HL-60 (cell line): ENCODE measurements around the gene UCN3.

ENCODE experiments used
- DNase-seq, 2 experiments: peaks; one replicate each; pipeline ENCODE4 v3.0.0-alpha.2; 2010 to 2020; ENCODE audit warnings: low read depth in 1 of 2, low spot score in 1 of 2
- H3K27ac ChIP-seq: fragments of 250-450 bp; sonication (Bioruptor Pico); replicated peaks from 2 replicates; pipeline ENCODE4 v1.5.1; 2020; ENCODE audit warnings: mild to moderate bottlenecking, moderate library complexity
- H3K27me3 ChIP-seq: fragments of 250-450 bp; sonication (Bioruptor Pico); 2 replicates; pipeline ENCODE4 v1.5.1; 2021; ENCODE audit warnings: mild to moderate bottlenecking, moderate library complexity; ENCODE audit not compliant: insufficient read depth, poor library complexity, severe bottlenecking
- H3K4me3 ChIP-seq: replicated peaks from 2 replicates; pipeline ENCODE4 v1.5.1; 2011; ENCODE audit warnings: mild to moderate bottlenecking, control low read depth, low read length; ENCODE audit not compliant: insufficient read depth
- CTCF ChIP-seq: IDR thresholded peaks from one replicate; pipeline ENCODE4 v1.5.1; 2011; ENCODE audit warnings: low read length, control low read depth, inconsistent platforms; ENCODE audit not compliant: insufficient read depth
- GABPA ChIP-seq: IDR thresholded peaks from 2 replicates; pipeline ENCODE4 v1.6.1; 2012; ENCODE audit warnings: low read depth
- POLR2AphosphoS5 ChIP-seq: IDR thresholded peaks from 2 replicates; pipeline ENCODE4 v1.6.1; 2012; ENCODE audit warnings: low read depth
- REST ChIP-seq: IDR thresholded peaks from 2 replicates; pipeline ENCODE4 v1.6.1; 2012; ENCODE audit warnings: low read depth; ENCODE audit not compliant: insufficient replicate concordance
- SPI1 ChIP-seq: IDR thresholded peaks from 2 replicates; pipeline ENCODE4 v1.6.1; 2012; ENCODE audit warnings: low read depth, mild to moderate bottlenecking, borderline replicate concordance

The UCN3 gene

DNA sequence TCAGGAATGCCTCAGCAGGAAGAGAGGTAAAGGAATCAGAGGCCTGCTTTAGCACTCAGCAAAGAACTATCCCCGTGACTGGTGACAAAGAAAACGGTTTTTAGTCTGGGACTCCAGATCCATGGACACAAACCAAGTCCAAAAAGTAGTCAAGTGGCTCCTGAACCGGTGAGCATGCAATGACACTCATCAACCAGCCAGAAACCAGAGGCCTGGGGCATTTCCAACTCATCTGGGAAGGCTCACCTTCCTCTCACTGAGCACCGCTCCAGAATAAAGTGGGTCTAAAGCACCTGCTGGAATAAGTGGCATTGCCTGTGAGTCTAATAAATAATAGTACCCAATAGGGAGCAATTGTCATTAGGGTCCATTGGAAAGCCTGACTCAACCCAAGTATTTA lies 17.9 kb upstream of the UCN3 start:
- no peak for DNase-seq
- no peaks in the 10 kb centered on the region for H3K27me3 ChIP-seq
- H3K4me3 ChIP-seq = no peak overlapping the region
- TF ChIP-seq GABPA = no peak
- TF ChIP-seq POLR2AphosphoS5 = no peak
- TF ChIP-seq REST = no peak
- TF ChIP-seq SPI1 = no peak
- no peak for TF ChIP-seq CTCF
- H3K27ac ChIP-seq = no peak overlapping the region

- no peak overlapping the region for H3K27ac ChIP-seq
- no peaks in the 10 kb centered on the region for H3K27me3 ChIP-seq
- no peak for DNase-seq
- no peak overlapping the region for H3K4me3 ChIP-seq
- TF ChIP-seq REST (no peak), POLR2AphosphoS5 (no peak), GABPA (no peak), CTCF (no peak), SPI1 (no peak)
These were observed 15.4 kb upstream of the UCN3 start for GRCh38 chr10:5349362-5349761.

DNA sequence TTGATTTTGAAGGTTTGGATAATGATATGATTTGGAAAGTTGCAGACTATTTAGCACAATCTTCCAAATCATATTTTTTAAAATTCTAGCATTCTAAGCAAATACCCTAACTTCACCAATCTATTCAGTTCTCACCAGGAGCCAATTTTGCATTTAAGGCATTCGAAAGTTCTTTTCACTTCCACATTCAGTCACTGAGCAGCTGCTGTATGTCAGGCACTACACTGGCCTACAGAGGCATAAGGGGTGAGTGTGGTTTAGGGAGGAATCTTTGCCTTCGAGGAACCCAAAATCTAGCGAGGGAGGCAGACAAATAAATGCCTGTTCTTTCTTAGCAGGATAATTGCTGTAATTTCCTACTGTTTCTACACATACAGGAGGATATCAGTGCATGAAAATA lies 10.7 kb upstream of the UCN3 start:
- TF ChIP-seq GABPA = no peak
- TF ChIP-seq REST = no peak
- TF ChIP-seq SPI1 = no peak
- no peak for TF ChIP-seq POLR2AphosphoS5
- no peak for TF ChIP-seq CTCF
- DNase-seq = no peak

More for the DNA sequence above, 10.7 kb upstream of the UCN3 start:
- H3K4me3 ChIP-seq = no peak overlapping the region
- no peaks in the 10 kb centered on the region for H3K27me3 ChIP-seq
- no peak overlapping the region for H3K27ac ChIP-seq
